Amniotic stem cell (primary cell): Measurements from ENCODE around the gene QRFP.

Source experiments
- DNase-seq: peaks from one replicate; lab custom pipeline; 2025; lab: John Stamatoyannopoulos, UW

QRFP gene

GRCh38 chr9:130890870-130891687 lies 5.5 kb downstream of the QRFP start:
- DNase-seq = no peak

- DNase-seq = no peak
Measured at GRCh38 chr9:130890124-130890523, 6.5 kb downstream of the QRFP start.

- DNase-seq = no peak
Measured at GRCh38 chr9:130888146-130888885, 8.3 kb downstream of the QRFP start.

- DNase-seq = no peak
Measured at GRCh38 chr9:130887494-130888144, 9.0 kb downstream of the QRFP start.

- DNase-seq = no peak
Measured at GRCh38 chr9:130886981-130887380, 9.6 kb downstream of the QRFP start.

- no peak for DNase-seq
Measured at GRCh38 chr9:130885484-130886375, 10.9 kb downstream of the QRFP start.

- no peak for DNase-seq
Measured at GRCh38 chr9:130884542-130885483, 11.8 kb downstream of the QRFP start.

- no peak for DNase-seq
Measured at GRCh38 chr9:130884111-130884531, 12.5 kb downstream of the QRFP start.

- no peak for DNase-seq
Measured at GRCh38 chr9:130883479-130883878, 13.1 kb downstream of the QRFP start.

- no peak for DNase-seq
Measured at GRCh38 chr9:130882696-130883225, 13.9 kb downstream of the QRFP start.

GRCh38 chr9:130881516-130881915 lies 15.1 kb downstream of the QRFP start:
- no peak for DNase-seq

- no peak for DNase-seq
Measured at GRCh38 chr9:130880599-130881220, 15.9 kb downstream of the QRFP start.

- no peak for DNase-seq
Measured at GRCh38 chr9:130879863-130880411, 16.7 kb downstream of the QRFP start.

- no peak for DNase-seq
Measured at GRCh38 chr9:130878295-130878694, 18.3 kb downstream of the QRFP start.

- no peak for DNase-seq
Measured at GRCh38 chr9:130877300-130877699, 19.3 kb downstream of the QRFP start.

- no peak for DNase-seq
Measured at GRCh38 chr9:130874783-130875182, 21.8 kb downstream of the QRFP start.

- no peak for DNase-seq
Measured at GRCh38 chr9:130873966-130874365, 22.6 kb downstream of the QRFP start.

GRCh38 chr9:130872912-130873503 lies 23.6 kb downstream of the QRFP start:
- no peak for DNase-seq

GRCh38 chr9:130872508-130872907 lies 24.1 kb downstream of the QRFP start:
- DNase-seq = no peak
